NCI-H774 (cell line): ENCODE results near the gene SBNO2.
"Not testable (repeated sequence)": the region's sequence is repeated elsewhere in the genome, so short reads cannot be mapped to it uniquely, and the experiment has no call there.

Source experiments
- DNase-seq: peaks from one replicate; lab custom pipeline; 2025; lab: John Stamatoyannopoulos, UW

The SBNO2 gene

GRCh38 chr19:1118999-1119398 lies 55.1 kb downstream of the SBNO2 start:
- DNase-seq: no peak

GRCh38 chr19:1117654-1118053 lies 56.4 kb downstream of the SBNO2 start:
- DNase-seq: no peak

GRCh38 chr19:1116726-1117581 lies 57.1 kb downstream of the SBNO2 start:
- DNase-seq: no peak

GRCh38 chr19:1115646-1116420 lies 58.2 kb downstream of the SBNO2 start:
- no peak for DNase-seq

GRCh38 chr19:1114728-1115127 lies 59.3 kb downstream of the SBNO2 start:
- not testable (repeated sequence) for DNase-seq

GRCh38 chr19:1113986-1114483 lies 60.0 kb downstream of the SBNO2 start:
- DNase-seq: no peak

- peak; percentile 8 for DNase-seq
These were observed 60.8 kb downstream of the SBNO2 start for GRCh38 chr19:1113030-1113985.

- DNase-seq: no peak
These were observed 61.6 kb downstream of the SBNO2 start for GRCh38 chr19:1112268-1113029.

GRCh38 chr19:1111641-1112267 lies 62.3 kb downstream of the SBNO2 start:
- no peak for DNase-seq

GRCh38 chr19:1110809-1111640 lies 63.0 kb downstream of the SBNO2 start:
- DNase-seq: no peak

GRCh38 chr19:1109697-1110671 lies 64.1 kb downstream of the SBNO2 start:
- no peak for DNase-seq

GRCh38 chr19:1109032-1109551 lies 65.0 kb downstream of the SBNO2 start:
- no peak for DNase-seq

GRCh38 chr19:1108291-1109031 lies 65.6 kb downstream of the SBNO2 start:
- no peak for DNase-seq

GRCh38 chr19:1107661-1108261 lies 66.3 kb downstream of the SBNO2 start:
- no peak for DNase-seq

GRCh38 chr19:1106841-1107660 lies 67.0 kb downstream of the SBNO2 start:
- DNase-seq: no peak
